ENCODE measurements around the gene CZIB. TPM values are rescaled to one million over a fixed set of nuclear protein-coding genes. Genes with fewer than 3 reads are reported as not detected.

Gene CZIB
- 38.0 TPM for total RNA-seq

GRCh38 chr1:53220171-53220961 lies at the start of gene CZIB:
Gene CZIB (minus strand): TSS chr1:53220634. CDS start chr1:53220575, 59 bp downstream.

GRCh38 chr1:53238197-53239155 lies 18.0 kb upstream of the CZIB start, which contains the start of gene MAGOH:
Gene MAGOH (minus strand): TSS chr1:53238518. CDS start chr1:53238448, 70 bp downstream.

GRCh38 chr1:53196485-53197290 lies 23.7 kb downstream of the CZIB start, which contains the start of gene CPT2:
Gene CPT2 (plus strand): TSS chr1:53196824. CDS start chr1:53196944, 120 bp downstream.

Other genes with a start within 250 kb of the CZIB start
- 6.5 TPM for gene PODN, start 158.4 kb downstream of the CZIB start, total RNA-seq
- 0.23 TPM for gene SLC1A7, start 78.0 kb downstream of the CZIB start, total RNA-seq
- gene CPT2, start 23.8 kb downstream of the CZIB start, total RNA-seq: 27.5 TPM
- 56.9 TPM for gene MAGOH, start 17.9 kb upstream of the CZIB start, total RNA-seq
- 5.4 TPM for gene LRP8, start 107.4 kb upstream of the CZIB start, total RNA-seq
- gene DMRTB1, start 238.8 kb upstream of the CZIB start, total RNA-seq: not detected

Data from metanephros (tissue), 1 donor.